ENCODE results near the gene INO80E.

INO80E gene

GRCh38 chr16:29978081-29978480, 18.0 kb upstream of the INO80E start:
- no peak overlapping the region for H3K4me3 ChIP-seq (ENCODE audit: low read depth, low read length)
- no peak for TF ChIP-seq CTCF (IDR thresholded peaks at IDR 0.05; ENCODE audit: low read depth, low read length)
- no peak for DNase-seq
- no peaks in the 10 kb centered on the region for H3K27me3 ChIP-seq (ENCODE audit: insufficient read depth, low read depth, severe bottlenecking)
- H3K36me3 ChIP-seq: peaks cover 66% of the 10 kb centered on the region
- H3K9me3 ChIP-seq (ENCODE audit: severe bottlenecking): peaks cover 1% of the 10 kb centered on the region
- no peak overlapping the region for H3K27ac ChIP-seq

- Histone ChIP-seq H3K27me3 (ENCODE audit: insufficient read depth, low read depth, severe bottlenecking) (no peaks in the 10 kb centered on the region), H3K36me3 (peaks cover 71% of the 10 kb centered on the region)
Observed at GRCh38 chr16:29978564-29979270, 17.3 kb upstream of the INO80E start.

GRCh38 chr16:29982560-29983419, 13.3 kb upstream of the INO80E start:
- no peak for TF ChIP-seq CTCF (IDR thresholded peaks at IDR 0.05; ENCODE audit: low read depth, low read length)
- no peaks in the 10 kb centered on the region for H3K27me3 ChIP-seq (ENCODE audit: insufficient read depth, low read depth, severe bottlenecking)
- peaks cover 100% of the 10 kb centered on the region for H3K36me3 ChIP-seq
- H3K4me3 ChIP-seq (ENCODE audit: low read depth, low read length): no peak overlapping the region
- DNase-seq: no peak
- no peak overlapping the region for H3K27ac ChIP-seq
- no peaks in the 10 kb centered on the region for H3K9me3 ChIP-seq (ENCODE audit: severe bottlenecking)

More at GRCh38 chr16:29978564-29979270, 17.3 kb upstream of the INO80E start:
- Histone ChIP-seq H3K9me3 (ENCODE audit: severe bottlenecking) (no peaks in the 10 kb centered on the region), H3K4me3 (ENCODE audit: low read depth, low read length) (no peak overlapping the region), H3K27ac (no peak overlapping the region)
- no peak for DNase-seq
- no peak for TF ChIP-seq CTCF (IDR thresholded peaks at IDR 0.05; ENCODE audit: low read depth, low read length)

GRCh38 chr16:29983420-29984136, 12.5 kb upstream of the INO80E start:
- Histone ChIP-seq H3K4me3 (ENCODE audit: low read depth, low read length) (no peak overlapping the region), H3K36me3 (peaks cover 100% of the 10 kb centered on the region), H3K27me3 (ENCODE audit: insufficient read depth, low read depth, severe bottlenecking) (no peaks in the 10 kb centered on the region), H3K27ac (no peak overlapping the region), H3K9me3 (ENCODE audit: severe bottlenecking) (no peaks in the 10 kb centered on the region)
- TF ChIP-seq CTCF (IDR thresholded peaks at IDR 0.05; ENCODE audit: low read depth, low read length): no peak
- no peak for DNase-seq

GRCh38 chr16:29984137-29984763, 11.8 kb upstream of the INO80E start:
- Histone ChIP-seq H3K36me3 (peaks cover 96% of the 10 kb centered on the region), H3K27ac (no peak overlapping the region), H3K9me3 (ENCODE audit: severe bottlenecking) (no peaks in the 10 kb centered on the region), H3K27me3 (ENCODE audit: insufficient read depth, low read depth, severe bottlenecking) (no peaks in the 10 kb centered on the region), H3K4me3 (ENCODE audit: low read depth, low read length) (no peak overlapping the region)
- DNase-seq: no peak
- no peak for TF ChIP-seq CTCF (IDR thresholded peaks at IDR 0.05; ENCODE audit: low read depth, low read length)

Data from WERI-Rb-1 (cell line).